Measurements from ENCODE around the gene TLCD3B.

DNA sequence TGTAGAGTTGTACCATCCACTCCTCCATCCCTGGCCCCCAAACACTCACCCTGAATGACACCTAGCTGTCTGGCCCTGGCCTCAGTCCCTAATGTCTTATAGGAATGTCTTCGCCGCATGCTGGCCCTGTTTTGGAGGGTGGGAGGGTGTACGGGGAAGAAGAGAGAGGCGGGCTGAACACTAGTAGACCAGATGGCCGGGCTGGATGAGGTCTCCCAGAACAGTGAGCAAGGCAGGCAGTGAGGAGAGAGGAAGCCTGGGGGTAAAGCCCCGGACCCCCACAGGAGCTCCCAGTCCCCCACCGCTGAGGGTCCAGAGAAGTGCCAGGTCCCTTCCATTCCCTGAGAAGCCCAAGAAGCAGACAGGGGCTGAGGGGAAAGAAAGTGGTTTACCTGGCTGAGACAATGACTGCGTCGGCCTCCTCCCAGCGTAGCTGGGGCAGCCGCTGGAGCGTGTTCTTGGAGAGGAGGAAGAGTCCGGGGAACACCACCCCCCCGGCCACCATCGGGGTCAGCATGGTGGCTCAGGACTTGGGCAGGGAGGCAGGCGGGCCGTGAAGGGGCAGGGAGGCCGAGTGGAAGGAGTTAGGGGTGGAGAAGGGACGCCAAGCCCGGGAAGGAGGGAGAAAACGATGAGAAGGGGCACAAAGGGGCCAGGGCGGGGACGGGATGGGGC is 923 bp downstream of the TLCD3B start:
- TF ChIP-seq, protein P1, sequence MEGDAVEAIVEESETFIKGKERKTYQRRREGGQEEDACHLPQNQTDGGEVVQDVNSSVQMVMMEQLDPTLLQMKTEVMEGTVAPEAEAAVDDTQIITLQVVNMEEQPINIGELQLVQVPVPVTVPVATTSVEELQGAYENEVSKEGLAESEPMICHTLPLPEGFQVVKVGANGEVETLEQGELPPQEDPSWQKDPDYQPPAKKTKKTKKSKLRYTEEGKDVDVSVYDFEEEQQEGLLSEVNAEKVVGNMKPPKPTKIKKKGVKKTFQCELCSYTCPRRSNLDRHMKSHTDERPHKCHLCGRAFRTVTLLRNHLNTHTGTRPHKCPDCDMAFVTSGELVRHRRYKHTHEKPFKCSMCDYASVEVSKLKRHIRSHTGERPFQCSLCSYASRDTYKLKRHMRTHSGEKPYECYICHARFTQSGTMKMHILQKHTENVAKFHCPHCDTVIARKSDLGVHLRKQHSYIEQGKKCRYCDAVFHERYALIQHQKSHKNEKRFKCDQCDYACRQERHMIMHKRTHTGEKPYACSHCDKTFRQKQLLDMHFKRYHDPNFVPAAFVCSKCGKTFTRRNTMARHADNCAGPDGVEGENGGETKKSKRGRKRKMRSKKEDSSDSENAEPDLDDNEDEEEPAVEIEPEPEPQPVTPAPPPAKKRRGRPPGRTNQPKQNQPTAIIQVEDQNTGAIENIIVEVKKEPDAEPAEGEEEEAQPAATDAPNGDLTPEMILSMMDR (IDR thresholded peaks at IDR 0.05): no peak
- TF ChIP-seq POLR2A (IDR thresholded peaks at IDR 0.05) (no peak), POLR2AphosphoS5 (IDR thresholded peaks at IDR 0.05) (no peak)
